Activated CD4-positive, CD25-positive, alpha-beta regulatory T cell treated with anti-CD3 and anti-CD28 coated beads, Interleukin-2, amount 50 U/mL, for 24 hours (primary cell): ENCODE measurements around the gene ACOT7.
"Not testable (repeated sequence)": the region's sequence is repeated elsewhere in the genome, so short reads cannot be mapped to it uniquely, and the experiment has no call there.

Source experiments
- ATAC-seq, 2 donors: fragments of 150-1000 bp; cut with Tn5 transposase; one replicate each; pipeline ENCODE4 v1.10.0; 2021; ENCODE audit warnings: mild to moderate bottlenecking in 1 of 2, moderate library complexity in 1 of 2

Gene ACOT7, protein sequence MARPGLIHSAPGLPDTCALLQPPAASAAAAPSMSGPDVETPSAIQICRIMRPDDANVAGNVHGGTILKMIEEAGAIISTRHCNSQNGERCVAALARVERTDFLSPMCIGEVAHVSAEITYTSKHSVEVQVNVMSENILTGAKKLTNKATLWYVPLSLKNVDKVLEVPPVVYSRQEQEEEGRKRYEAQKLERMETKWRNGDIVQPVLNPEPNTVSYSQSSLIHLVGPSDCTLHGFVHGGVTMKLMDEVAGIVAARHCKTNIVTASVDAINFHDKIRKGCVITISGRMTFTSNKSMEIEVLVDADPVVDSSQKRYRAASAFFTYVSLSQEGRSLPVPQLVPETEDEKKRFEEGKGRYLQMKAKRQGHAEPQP

GRCh38 chr1:6393400-6394187 is at the start of gene ACOT7:
Gene ACOT7 (minus strand): TSS chr1:6393767. CDS start chr1:6393399, 368 bp downstream.
- ATAC-seq: peak; percentile 89 to 90

DNA sequence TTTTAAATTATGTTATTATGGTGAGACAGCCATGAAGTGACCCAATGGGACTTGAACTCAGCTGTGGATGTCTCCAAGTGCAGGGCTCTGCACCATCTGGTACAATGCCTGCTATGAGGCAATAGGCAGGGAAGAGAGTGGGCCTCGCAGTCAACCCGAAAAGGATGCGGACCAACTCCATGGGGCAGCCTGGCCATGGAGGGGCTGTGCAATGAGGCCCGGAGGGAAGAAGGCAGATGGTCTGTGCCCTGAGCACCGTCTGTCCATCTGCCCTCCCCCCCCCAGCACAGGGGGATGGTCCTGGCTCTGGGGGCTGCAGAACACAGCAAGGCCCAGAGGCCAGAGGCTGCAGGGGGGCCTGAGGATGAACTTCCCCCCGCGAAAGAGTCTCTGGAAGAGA is 48.0 kb upstream of the ACOT7 start:
- no peak for ATAC-seq

DNA sequence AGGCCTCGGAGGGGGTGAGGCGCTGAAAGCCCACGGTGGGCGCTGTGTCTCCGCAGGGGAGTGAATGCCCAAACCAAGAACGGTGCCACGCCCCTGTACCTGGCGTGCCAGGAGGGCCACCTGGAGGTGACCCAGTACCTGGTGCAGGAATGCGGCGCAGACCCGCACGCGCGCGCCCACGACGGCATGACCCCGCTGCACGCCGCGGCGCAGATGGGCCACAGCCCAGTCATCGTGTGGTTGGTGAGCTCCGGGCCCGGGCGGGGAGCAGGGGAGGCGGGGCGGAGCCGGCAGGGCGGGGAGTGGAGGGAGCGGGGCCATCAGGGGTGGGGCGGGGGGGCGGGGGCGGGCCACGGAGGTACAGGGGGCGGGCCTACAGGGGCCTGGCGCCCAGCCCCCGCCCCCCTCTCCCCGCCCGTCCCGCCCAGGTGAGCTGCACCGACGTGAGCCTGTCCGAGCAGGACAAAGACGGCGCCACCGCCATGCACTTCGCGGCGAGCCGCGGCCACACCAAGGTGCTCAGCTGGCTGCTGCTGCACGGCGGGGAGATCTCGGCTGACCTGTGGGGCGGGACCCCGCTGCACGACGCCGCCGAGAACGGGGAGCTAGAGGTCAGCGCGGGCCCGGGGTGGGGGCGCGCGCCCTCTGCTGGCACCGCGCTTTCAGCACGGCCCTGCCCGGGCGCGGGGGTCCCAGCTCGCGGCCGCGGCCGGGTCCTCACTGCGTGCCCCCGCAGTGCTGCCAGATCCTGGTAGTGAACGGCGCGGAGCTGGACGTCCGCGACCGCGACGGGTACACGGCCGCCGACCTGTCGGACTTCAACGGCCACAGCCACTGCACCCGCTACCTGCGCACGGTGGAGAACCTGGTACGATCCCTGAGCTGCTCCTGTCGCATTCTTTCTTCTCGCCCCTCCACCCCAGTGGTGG is 46.9 kb upstream of the ACOT7 start:
- ATAC-seq: peak; percentile 83 to 87

DNA sequence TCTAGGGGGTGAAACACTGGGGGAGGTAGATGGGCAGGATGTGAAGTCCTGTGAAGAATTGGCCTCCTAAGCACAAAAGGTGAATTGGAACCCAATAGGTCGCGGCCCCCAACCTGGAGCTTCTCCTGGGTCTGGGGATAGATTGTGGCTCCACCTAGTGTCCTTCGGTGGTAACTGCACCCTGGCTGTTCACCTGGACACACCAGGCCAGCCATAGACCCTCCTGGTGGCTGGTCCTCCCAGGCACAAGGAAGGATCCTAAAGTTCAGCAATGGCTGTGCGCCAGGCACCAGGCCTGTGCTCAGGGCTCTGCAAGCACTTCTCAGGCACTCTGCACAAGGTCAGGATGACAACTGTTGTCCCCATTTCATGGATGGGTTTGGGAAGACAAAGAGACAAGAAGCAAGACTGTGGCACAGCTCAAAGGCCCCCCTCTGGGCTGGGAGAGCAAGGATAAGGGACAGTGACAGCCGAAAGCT is 44.5 kb upstream of the ACOT7 start:
- peak; percentile 61 to 74 for ATAC-seq

DNA sequence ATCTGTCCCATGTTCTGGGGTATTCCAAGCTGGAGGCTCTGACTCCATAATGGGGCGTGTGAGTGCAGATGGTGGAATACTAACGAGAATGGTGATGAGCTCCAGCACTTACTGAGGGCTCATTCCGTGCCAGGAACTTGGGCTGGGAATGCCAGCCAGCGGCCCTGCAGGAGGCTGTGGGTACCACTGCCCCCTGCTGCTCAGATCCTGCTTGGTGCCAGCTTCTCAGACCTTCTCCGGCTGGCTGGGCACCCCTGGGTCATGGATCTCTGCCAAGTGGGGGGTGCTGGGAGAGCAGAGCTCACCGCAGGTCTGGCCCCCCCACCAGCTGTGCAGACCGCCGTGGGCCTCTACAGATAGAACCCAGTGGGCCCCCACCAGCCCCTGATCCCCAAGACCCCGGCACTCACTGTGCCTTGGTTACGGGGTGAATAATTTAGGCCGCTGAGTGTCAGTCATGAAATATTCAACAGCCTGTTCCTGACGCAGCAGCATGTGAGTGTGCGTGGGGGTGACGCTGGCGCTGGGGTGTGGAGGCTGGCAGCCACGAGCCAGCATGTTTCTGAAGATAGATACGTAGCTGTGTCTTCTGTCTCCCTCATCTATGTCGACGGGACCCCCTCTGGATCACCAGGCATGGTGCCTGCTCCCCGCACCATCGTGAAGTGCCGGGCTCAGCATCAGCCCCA is 43.6 kb upstream of the ACOT7 start:
- not testable (repeated sequence) for ATAC-seq

- ATAC-seq: not testable (repeated sequence)
Observed at GRCh38 chr1:6436277-6436676, 42.7 kb upstream of the ACOT7 start.

DNA sequence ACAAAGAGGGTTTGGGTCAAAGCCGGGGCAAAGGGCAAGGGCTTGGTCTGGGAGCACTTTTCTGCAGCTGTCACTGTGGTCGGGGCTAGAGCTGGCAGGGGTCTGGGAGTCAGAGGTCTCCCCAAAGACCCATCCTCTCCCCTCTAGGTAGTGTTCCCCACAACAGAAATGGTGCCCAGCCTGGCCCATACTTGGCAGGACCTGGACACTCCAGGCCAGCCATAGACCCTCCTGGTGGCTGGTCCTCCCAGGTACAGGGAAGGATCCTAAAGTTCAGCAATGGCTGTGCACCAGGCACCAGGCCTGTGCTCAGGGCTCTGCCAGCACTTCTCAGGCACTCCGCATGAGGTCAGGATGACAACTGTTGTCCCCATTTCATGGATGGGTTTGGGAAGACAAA is 42.0 kb upstream of the ACOT7 start:
- no peak for ATAC-seq

DNA sequence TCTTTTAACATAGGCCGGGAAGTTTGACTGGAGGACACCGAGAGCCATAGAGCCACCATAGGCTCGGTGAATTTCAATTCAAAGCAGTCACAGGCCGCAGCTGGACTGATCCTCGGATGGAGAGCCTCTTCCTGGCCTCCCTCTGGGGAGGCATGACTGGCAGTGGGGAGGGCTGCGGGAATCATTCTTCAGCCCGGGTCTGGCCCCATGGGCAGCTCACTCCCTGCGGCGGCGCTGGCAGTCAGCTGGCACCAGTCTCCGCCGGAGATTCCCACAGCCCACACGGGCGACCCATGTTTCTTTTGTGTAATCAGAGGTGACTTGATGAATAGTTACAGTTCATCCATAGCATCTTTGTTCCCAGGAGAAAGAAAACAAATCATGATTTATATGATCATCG is 41.6 kb upstream of the ACOT7 start:
- ATAC-seq: no peak

DNA sequence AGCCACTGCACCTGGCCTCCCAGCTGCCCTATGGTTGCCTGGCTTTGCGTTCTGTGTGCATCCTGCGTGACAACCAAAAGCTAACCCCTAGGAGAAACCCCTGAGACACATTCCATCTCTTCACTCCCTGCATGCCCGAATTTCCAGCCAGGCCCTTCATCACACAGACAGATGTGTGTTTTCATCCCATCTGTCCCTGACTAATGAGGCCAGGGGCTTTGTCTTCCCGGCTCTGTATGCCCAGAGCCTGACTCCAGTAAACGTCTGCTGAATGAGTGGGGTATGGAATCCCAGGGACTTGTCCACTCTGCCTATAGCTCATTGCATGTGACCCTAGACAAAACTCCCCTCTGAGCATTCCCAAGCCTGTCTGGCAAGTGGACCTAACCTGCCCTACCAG is 40.6 kb upstream of the ACOT7 start:
- no peak for ATAC-seq

DNA sequence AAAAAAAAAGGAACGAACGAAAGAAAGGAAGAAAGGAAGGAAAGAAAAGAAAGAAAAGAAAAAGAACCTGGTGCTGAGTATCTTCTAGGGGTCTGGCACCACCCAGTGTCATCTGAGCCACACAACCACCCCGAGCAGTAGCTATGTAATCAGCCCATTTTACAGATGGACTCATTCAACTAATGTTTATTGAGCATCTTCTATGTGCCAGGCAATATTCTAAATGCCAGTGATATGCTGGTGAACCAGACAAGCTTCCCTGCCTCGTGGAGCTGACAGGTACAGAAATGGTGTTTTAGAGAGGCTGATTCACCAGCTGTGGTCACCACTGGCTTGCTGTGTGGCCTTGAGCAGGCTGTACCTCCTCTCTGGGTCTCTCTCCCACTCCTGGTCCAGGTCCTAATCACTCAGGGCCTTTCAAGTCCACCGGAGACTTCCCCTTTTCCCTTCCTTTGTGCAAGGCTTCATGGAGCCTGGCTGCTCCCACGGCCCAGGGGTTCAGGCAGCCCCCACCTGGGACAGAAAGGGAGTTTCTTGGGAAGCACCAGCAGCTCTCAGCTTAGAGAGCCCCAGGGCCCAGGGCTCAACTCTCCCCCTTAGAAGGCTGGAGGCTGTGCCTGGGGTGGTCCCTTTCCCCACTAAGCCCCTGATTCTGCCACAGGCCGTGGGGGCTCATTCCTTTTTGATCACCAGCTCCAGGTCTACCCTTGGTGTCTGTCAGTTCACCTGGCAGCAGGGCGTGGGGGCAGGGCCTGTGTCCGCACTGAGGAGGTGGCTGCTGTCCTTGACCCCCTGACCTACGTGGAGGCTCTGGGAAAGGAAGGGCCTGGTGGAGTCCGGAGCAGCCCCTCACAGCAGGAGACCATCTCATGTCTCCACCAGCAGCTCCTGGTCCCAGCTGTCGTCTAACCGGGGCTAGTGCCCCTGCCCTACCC is 38.3 kb upstream of the ACOT7 start:
- not testable (repeated sequence) for ATAC-seq

DNA sequence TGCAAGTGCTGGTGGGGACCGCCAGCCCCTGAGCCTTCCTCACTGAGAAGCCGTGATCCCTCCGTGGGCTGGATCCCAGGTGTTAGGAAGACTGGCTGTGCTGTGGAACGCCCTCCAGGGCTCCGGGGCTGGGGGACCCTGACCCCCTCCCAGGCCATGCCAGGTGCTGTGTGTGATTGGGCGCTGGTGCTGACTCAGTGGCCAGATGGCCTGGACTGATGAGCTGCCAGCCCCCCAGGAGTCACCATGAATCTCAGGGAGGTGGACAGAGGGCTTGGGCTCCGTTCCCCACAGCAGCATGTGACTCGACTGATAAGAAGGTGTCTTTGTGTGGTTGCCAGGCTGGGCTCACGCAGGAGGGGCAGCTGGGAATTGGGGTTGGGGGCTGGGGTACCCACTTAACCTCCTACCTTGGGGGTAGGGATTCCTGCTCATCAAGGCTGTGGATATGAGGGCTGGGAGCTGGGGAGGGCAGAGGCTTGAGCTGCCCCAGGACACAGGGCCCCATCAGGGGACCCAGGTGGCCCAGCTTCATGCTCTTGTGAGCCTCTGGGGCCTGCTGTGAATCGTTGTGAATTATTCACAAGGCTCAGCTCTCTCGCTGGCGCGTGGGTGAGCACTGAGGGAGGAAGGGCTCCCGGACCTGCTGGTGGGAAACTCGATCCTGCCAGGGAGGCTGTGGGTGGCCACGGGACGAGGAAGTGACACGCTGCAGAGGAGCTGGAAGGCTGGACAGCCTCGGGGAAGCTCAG is 36.3 kb upstream of the ACOT7 start:
- ATAC-seq: not testable (repeated sequence)

GRCh38 chr1:6428453-6428852 is 34.9 kb upstream of the ACOT7 start:
- ATAC-seq: not testable (repeated sequence)

DNA sequence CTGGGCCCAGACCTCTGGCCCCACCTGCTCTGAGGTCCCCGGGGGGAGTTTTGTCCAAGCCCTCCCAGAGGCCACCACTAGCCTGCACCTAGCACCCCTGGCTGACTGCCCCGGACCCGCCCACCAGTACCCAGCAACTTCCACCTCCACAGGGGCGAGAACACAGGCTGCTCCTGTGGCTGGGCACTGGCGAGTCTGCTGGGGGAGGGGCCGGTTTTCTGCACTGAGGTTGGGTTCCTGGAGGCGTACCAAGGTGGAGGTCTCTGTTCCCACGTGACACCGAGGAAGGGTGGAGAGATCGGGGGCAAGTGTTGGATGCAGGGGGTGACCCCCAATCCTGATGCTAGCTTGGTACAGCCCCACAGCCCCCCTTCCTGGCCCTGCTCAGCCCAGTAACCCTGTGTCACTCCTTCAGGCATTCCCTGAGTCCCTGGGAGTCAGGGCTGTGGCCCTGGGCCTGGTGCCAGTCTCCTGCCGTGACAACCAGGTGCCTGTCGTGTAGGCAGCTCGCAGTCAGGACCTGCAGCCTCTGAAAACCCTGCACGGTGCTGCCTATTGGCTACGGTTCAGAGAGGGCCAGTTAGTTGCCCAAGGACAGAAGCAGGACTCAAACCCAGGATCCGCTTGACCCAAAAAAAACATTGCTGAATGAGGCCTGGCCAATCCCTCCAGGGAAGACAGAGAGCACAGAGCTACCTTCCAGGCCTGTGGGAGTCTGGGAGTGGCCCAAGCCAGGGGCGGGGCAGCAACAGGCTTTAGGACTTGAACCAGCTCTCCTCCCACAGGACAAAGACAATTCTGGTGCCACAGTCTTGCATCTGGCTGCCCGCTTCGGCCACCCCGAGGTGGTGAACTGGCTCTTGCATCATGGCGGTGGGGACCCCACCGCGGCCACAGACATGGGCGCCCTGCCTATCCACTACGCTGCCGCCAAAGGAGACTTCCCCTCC is 34.1 kb upstream of the ACOT7 start:
- ATAC-seq: no peak

- ATAC-seq: no peak
Observed at GRCh38 chr1:6426972-6427350, 33.4 kb upstream of the ACOT7 start.

GRCh38 chr1:6426277-6426971 is 32.9 kb upstream of the ACOT7 start:
- ATAC-seq: no peak

DNA sequence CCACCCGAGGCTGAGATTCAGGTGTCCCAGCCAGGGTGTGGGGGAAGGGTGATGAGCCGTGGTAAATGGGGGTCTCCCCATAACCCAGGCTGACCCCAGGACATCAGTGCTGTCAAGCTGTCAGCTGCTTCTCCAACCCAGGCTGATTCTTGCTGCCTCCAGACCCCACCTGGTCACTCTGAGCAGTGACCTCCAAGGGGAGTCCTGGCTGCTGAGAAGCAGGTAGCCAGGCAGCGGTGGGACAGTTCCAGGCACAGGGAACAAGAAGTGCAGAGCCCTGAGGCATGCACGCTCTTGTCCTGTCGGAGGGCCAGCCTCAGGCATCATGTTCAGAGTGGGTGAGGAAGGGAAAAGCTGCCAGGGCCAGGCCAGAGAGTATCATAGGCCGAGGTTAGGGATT is 32.1 kb upstream of the ACOT7 start:
- ATAC-seq: no peak

- peak; percentile 19 to 30 for ATAC-seq
Observed at GRCh38 chr1:6424619-6425593, 31.3 kb upstream of the ACOT7 start, which contains the start of gene ESPN. Gene ESPN (plus strand): TSS chr1:6424776. CDS start chr1:6424956, 180 bp downstream.
